Lung microvascular endothelial cell (primary cell): Measurements from ENCODE around the gene CDYL2. TPM values are rescaled to one million over a fixed set of nuclear protein-coding genes. Genes with fewer than 3 reads are reported as not detected.
A peak's percentile ranks its signal among the peaks of the same experiment; 100 is the strongest.

Source experiments
- DNase-seq, 2 donors: peaks; one replicate each; pipeline versions ENCODE4 v3.0.0 to v3.0.0-alpha.2; 2010; ENCODE audit warnings: low read depth in 2 of 2
- total RNA-seq: library from RNA; depleted of rRNA; stranded (reverse); fragments of >200 nt; gene quantifications from 2 replicates; pipeline ENCODE4 v1.2.1, GENCODE V29; 2014

The CDYL2 gene
- total RNA-seq, 1 donor from 2014 or later: 29.0 TPM

DNA sequence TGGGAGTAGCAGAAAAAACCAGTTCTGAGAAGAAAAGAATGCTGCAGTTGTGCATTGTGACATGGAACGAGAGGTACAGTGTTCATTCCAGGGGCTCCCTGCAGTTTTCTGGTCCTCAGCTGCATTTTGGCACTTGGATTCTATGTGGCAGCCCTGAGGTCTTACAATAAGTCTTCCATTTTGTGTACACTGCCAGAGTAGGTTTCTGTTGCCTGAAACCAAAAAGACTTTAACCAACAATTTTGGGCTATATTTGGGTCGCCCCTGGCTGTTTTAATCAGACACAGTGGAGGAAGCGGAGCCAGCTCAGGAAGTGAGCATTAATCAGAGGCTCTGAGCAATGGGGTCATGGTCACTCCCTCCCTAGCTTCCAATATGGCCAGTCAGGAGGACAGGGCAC is 247.9 kb downstream of the CDYL2 start:
- DNase-seq: peak in 1 of 2 donors; percentile 12

DNA sequence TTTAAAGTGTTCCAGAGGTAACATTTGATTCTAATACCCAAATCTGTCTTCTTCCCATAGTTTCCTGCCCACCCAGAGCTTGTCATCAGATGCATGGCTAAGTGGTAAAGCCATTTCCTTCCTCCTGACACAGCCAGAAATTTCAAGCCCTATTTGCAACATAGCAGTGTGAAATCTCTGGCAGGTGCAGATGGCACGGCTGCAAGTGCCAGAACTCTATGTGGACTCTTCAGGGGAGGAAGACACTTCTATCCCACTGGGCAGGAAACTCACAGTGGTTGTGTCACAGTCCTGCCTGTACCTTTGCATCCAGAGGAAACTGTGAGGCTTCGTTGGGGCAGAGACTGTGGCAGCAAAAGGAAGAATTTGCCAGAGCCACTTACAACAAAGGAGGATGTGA is 250.4 kb downstream of the CDYL2 start:
- no peak for DNase-seq

- no peak for DNase-seq
Measured at GRCh38 chr16:80552277-80552676, 252.1 kb downstream of the CDYL2 start.

Other genes with a start within 250 kb of the CDYL2 start
- 32.0 and 47.8 TPM in 2 replicates for gene CMC2, start 202.3 kb upstream of the CDYL2 start, total RNA-seq
- 18.3 and 29.6 TPM in 2 replicates for gene CENPN, start 202.6 kb upstream of the CDYL2 start, total RNA-seq
- 19.2 and 38.3 TPM in 2 replicates for gene ATMIN, start 231.2 kb upstream of the CDYL2 start, total RNA-seq